HepG2 (cell line): Measurements from ENCODE around the gene EMILIN1. TPM values are rescaled to one million over a fixed set of nuclear protein-coding genes. Genes with fewer than 3 reads are reported as not detected.

Experiments used
- ARID2 ChIP-seq: sonication (generic); formaldehyde crosslinking; IDR thresholded peaks from 2 replicates; pipeline ENCODE4 v1.8.1; 2022; ENCODE audit warnings: mild to moderate bottlenecking, missing genetic modification reagents, borderline replicate concordance
- ATF4 ChIP-seq, 2 experiments: fragments of 450-650 bp in 1 of 2; sonication (generic) in 1 of 2; formaldehyde crosslinking; IDR thresholded peaks; 2 replicates each; pipeline versions ENCODE4 v1.5.0 to v1.8.0; 2020 to 2022; ENCODE audit warnings: mild to moderate bottlenecking in 1 of 2, missing genetic modification reagents in 1 of 2
- ATF5 ChIP-seq: sonication (generic); formaldehyde crosslinking; IDR thresholded peaks from 2 replicates; pipeline ENCODE4 v1.4.0; 2020; ENCODE audit warnings: mild to moderate bottlenecking, low read depth, missing genetic modification reagents
- CREB1 ChIP-seq, 2 experiments: fragments of 450-650 bp in 1 of 2; IDR thresholded peaks; 2 replicates each; pipeline ENCODE4 v1.6.1; 2016 to 2017; ENCODE audit warnings: control low read depth in 1 of 2, mild to moderate bottlenecking in 1 of 2, missing compliant biosample characterization in 1 of 2, missing genetic modification characterization in 1 of 2
- FOXP4 ChIP-seq: sonication (generic); formaldehyde crosslinking; IDR thresholded peaks from 2 replicates; pipeline ENCODE4 v1.4.0; 2020; ENCODE audit warnings: missing genetic modification reagents
- GABPA ChIP-seq, 2 experiments: IDR thresholded peaks; 2 replicates each; pipeline ENCODE4 v1.6.1; 2011 to 2016; ENCODE audit warnings: low read depth in 2 of 2, low read length in 1 of 2, missing biosample characterization in 1 of 2, missing genetic modification characterization in 1 of 2
- HNRNPH1 ChIP-seq: fragments of 200-400 bp; formaldehyde crosslinking; optimal IDR thresholded peaks from 2 replicates; pipeline ENCODE3; 2017; ENCODE audit warnings: mild to moderate bottlenecking, low read depth, low read length
- JUND ChIP-seq: sonication (generic); formaldehyde crosslinking; IDR thresholded peaks from 2 replicates; pipeline ENCODE4 v1.8.0; 2022; ENCODE audit warnings: mild to moderate bottlenecking, missing genetic modification reagents
- MAFG ChIP-seq: sonication (generic); formaldehyde crosslinking; IDR thresholded peaks from 2 replicates; pipeline ENCODE4 v1.5.1; 2020; ENCODE audit warnings: mild to moderate bottlenecking, missing genetic modification reagents
- MEF2D ChIP-seq: sonication (generic); formaldehyde crosslinking; IDR thresholded peaks from 2 replicates; pipeline ENCODE4 v1.5.1; 2020; ENCODE audit warnings: mild to moderate bottlenecking, missing genetic modification reagents
- MIER3 ChIP-seq: IDR thresholded peaks from 2 replicates; pipeline ENCODE4 v1.6.1; 2016; ENCODE audit warnings: missing compliant biosample characterization, borderline replicate concordance
- PHF20 ChIP-seq: sonication (generic); formaldehyde crosslinking; IDR thresholded peaks from 2 replicates; pipeline ENCODE4 v1.5.0; 2020; ENCODE audit warnings: mild to moderate bottlenecking, missing genetic modification reagents
- POLR2A ChIP-seq, 2 experiments: IDR thresholded peaks; 2 replicates each; pipeline ENCODE4 v1.6.1; 2011; ENCODE audit warnings: low read depth in 2 of 2, low read length in 2 of 2, mild to moderate bottlenecking in 1 of 2, moderate library complexity in 1 of 2; ENCODE audit not compliant: insufficient read depth in 1 of 2
- RORA ChIP-seq: sonication (generic); formaldehyde crosslinking; IDR thresholded peaks from 2 replicates; pipeline ENCODE4 v1.5.0; 2020; ENCODE audit warnings: mild to moderate bottlenecking, missing genetic modification reagents, moderate library complexity
- SMC3 ChIP-seq: IDR thresholded peaks from 2 replicates; pipeline ENCODE4 v1.6.1; 2011; ENCODE audit warnings: low read length, improper control_type of control experiment
- ZNF18 ChIP-seq: sonication (generic); formaldehyde crosslinking; IDR thresholded peaks from 2 replicates; pipeline ENCODE4 v1.8.0; 2022; ENCODE audit warnings: mild to moderate bottlenecking, missing genetic modification reagents; ENCODE audit not compliant: insufficient replicate concordance
- ZNF180 ChIP-seq: sonication (generic); formaldehyde crosslinking; IDR thresholded peaks from 2 replicates; pipeline ENCODE4 v1.4.0; 2020; ENCODE audit warnings: low read depth, missing genetic modification reagents, borderline replicate concordance
- ZNF253 ChIP-seq: sonication (generic); formaldehyde crosslinking; IDR thresholded peaks from 2 replicates; pipeline ENCODE4 v1.8.0; 2022; ENCODE audit warnings: mild to moderate bottlenecking, missing genetic modification reagents, borderline replicate concordance
- ZNF3 ChIP-seq: IDR thresholded peaks from 2 replicates; pipeline ENCODE4 v1.7.0; 2017; ENCODE audit warnings: inconsistent platforms
- ZNF326 ChIP-seq: sonication (generic); formaldehyde crosslinking; IDR thresholded peaks from 2 replicates; pipeline ENCODE4 v1.4.0; 2020; ENCODE audit warnings: missing genetic modification reagents, borderline replicate concordance
- ZNF496 ChIP-seq: sonication (generic); formaldehyde crosslinking; IDR thresholded peaks from 2 replicates; pipeline ENCODE4 v1.8.1; 2023; ENCODE audit warnings: mild to moderate bottlenecking, moderate library complexity, missing genetic modification reagents; ENCODE audit not compliant: insufficient replicate concordance
- ZNF670 ChIP-seq: sonication (generic); formaldehyde crosslinking; IDR thresholded peaks from 2 replicates; pipeline ENCODE4 v1.8.0; 2022; ENCODE audit warnings: mild to moderate bottlenecking, missing genetic modification reagents, borderline replicate concordance
- ZNF792 ChIP-seq: IDR thresholded peaks from 2 replicates; pipeline ENCODE4 v1.6.1; 2016
- polyA plus RNA-seq, 8 experiments: library from polyadenylated mRNA; depleted of rRNA in 3 of 8; stranded (reverse) in 7 of 8; unstranded in 1 of 8; fragments of >200 nt; fragmentation: Illumina TruSeq in 4 of 8; extraction: Trizol in 4 of 8; gene quantifications; 2 replicates each; pipeline versions ENCODE4 v1.2.1 to v1.2.3, GENCODE V29; 2011 to 2016; ENCODE audit warnings: low read depth in 4 of 8, missing spikeins in 1 of 8, mixed read lengths in 1 of 8; ENCODE audit not compliant: insufficient read depth in 1 of 8
- total RNA-seq, 5 experiments: library from RNA; depleted of rRNA; stranded (reverse); fragments of >200 nt; fragmentation: Illumina TruSeq; extraction: Trizol; gene quantifications; 2 replicates each; pipeline ENCODE4 v1.2.3, GENCODE V29; 2016; ENCODE audit warnings: low read depth in 1 of 5

The EMILIN1 gene
- total and polyA plus RNA-seq, 2 of the 13 experiments (the other 11 are each of a cell fraction or from before 2014, with no cell fraction given) = 8.1 to 9.7 TPM

- TF ChIP-seq ATF4 (CRISPR knock-in tag; IDR thresholded peaks at IDR 0.05) (no peak), ZNF18 (CRISPR knock-in tag) (peak; percentile 33), GABPA (IDR thresholded peaks at IDR 0.05; ENCODE audit: low read depth, low read length) (no peak), GABPA (CRISPR knock-in tag; IDR thresholded peaks at IDR 0.05; ENCODE audit: low read depth) (no peak), ZNF326 (CRISPR knock-in tag) (no peak), SMC3 (peak; percentile 48; the same call in 1 of the 2 replicates), POLR2A (IDR thresholded peaks at IDR 0.05; ENCODE audit: insufficient read depth in 1 of 2, low read depth in 2 of 2, low read length in 2 of 2) (peak; percentile 85 to 97), HNRNPH1 (no peak), RORA (CRISPR knock-in tag) (no peak), MEF2D (CRISPR knock-in tag) (peak; percentile 15), ZNF253 (no peak), FOXP4 (CRISPR knock-in tag) (no peak; the same call in 1 of the 2 replicates), MIER3 (CRISPR knock-in tag) (no peak; the same call in 1 of the 2 replicates), ZNF792 (CRISPR knock-in tag) (no peak), CREB1 (IDR thresholded peaks at IDR 0.05) (peak; percentile 75), CREB1 (CRISPR knock-in tag; IDR thresholded peaks at IDR 0.05) (no peak), PHF20 (CRISPR knock-in tag) (no peak; the same call in 1 of the 2 replicates), ZNF3 (CRISPR knock-in tag) (no peak), ZNF670 (CRISPR knock-in tag) (no peak), ZNF180 (CRISPR knock-in tag) (no peak), MAFG (CRISPR knock-in tag) (no peak), ZNF496 (CRISPR knock-in tag) (no peak), ARID2 (0 out of 2 replicates have a peak, but pooled peaks have one; percentile 30), JUND (CRISPR knock-in tag) (no peak), ATF5 (peak; percentile 43; the same call in 1 of the 2 replicates)
Observed at GRCh38 chr2:27133905-27134780, 55.7 kb downstream of the EMILIN1 start, which contains the start of gene PREB (continued).
